SU-DHL-6 (cell line): Measurements from ENCODE around the gene GRAMD4.

Source experiments
- CTCF ChIP-seq: fragments of 200-600 bp; sonication (generic); IDR thresholded peaks from one replicate; pipeline ENCODE4 v1.5.1; 2017; ENCODE audit warnings: antibody characterized with exemption, mild to moderate bottlenecking, low read length, moderate library complexity; ENCODE audit not compliant: insufficient read depth, poor library complexity, severe bottlenecking
- EZH2phosphoT487 ChIP-seq: fragments of 200-600 bp; sonication (generic), shearing (Covaris generic); conservative IDR thresholded peaks from 2 replicates; pipeline ENCODE4 v1.6.1; 2018; ENCODE audit warnings: mild to moderate bottlenecking, antibody characterized with exemption, low read length, moderate library complexity, mixed read lengths

DNA sequence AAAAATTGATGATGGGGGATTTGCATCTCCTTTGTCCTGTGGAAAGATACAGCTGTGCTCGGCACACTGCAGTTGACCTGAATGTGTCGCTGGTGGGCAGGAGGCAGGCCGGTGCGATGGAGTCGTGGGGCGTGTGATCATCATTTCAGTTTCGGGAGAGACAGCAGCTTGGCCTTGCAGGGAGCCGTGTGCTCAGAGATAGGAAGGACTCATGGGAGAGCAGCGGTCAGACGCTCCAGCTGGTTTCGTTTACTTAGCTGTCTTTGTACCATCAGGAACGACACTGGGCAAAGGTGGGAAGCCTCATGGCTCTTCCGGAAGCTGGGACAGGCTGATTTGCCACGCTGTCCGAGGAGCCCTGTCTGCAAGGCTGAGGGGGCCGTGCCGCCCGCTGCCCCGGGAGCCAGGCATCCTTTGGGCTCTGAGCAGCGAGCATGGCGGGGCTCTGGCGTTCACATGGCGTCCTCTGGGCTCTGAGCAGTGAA, 32.7 kb downstream of the GRAMD4 start:
- TF ChIP-seq CTCF: no peak
- no peak for TF ChIP-seq EZH2phosphoT487
